Measurements from ENCODE around the gene NACC1.
A peak's percentile ranks its signal among the peaks of the same experiment; 100 is the strongest.

Gene NACC1

DNA sequence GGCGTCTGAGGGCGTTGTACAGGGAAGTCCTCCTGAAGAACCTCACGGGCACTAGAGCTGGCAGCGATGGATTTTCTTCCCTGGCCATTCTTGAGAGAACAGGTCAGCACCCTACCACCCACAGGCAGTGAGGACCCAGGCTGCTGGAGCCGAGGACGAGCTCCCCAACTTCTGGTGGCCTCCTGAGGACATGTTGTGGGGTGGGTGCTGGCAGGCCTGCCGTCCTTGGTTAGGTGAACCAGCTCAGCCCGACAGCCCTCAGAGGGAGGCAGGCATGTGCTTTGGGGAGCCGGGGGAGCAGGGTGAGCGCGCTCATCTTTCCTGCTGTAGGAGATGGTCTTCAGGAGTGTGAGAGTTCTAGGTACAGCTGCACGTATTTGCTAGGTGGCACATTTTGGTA lies 30.8 kb upstream of the NACC1 start:
- DNase-seq (ENCODE audit: insufficient read length, low spot score): no peak
- FAIRE-seq: no peak

DNA sequence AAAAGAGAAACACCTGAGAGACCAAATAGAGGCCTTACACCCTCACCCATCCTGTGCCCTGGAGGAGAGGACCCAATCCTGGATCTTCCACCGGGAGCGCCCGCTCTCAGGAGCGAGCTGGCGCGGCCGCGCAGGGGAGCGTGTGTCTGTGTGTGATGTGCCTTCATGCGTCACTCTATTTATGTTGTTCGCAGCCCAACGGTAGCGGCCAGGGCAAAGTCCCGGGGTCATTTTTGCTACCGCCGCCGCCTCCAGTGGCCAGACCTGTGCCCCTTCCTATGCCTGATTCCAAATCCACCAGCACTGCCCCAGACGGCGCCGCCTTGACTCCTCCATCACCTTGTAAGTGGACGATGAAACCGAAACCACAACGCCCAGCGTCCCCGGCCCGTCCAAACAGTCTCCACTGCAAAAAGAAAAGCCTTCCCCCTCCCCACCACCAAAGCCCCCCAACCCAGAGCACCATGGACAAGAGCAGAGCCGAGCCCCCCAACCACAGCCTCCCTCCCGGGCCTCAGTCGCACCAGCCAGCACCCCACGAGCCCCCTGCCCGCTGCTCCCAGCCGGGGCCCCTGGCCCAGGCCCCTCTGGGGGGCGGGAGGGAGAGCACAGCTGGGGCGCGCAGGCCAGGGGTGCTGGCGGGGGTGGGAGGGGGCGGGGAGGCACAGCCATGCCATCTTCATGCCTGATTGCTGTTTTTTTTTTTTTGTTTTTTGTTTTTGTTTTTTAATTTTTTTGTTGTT lies 30.1 kb upstream of the NACC1 start:
- FAIRE-seq: no peak
- DNase-seq (ENCODE audit: insufficient read length, low spot score): no peak

DNA sequence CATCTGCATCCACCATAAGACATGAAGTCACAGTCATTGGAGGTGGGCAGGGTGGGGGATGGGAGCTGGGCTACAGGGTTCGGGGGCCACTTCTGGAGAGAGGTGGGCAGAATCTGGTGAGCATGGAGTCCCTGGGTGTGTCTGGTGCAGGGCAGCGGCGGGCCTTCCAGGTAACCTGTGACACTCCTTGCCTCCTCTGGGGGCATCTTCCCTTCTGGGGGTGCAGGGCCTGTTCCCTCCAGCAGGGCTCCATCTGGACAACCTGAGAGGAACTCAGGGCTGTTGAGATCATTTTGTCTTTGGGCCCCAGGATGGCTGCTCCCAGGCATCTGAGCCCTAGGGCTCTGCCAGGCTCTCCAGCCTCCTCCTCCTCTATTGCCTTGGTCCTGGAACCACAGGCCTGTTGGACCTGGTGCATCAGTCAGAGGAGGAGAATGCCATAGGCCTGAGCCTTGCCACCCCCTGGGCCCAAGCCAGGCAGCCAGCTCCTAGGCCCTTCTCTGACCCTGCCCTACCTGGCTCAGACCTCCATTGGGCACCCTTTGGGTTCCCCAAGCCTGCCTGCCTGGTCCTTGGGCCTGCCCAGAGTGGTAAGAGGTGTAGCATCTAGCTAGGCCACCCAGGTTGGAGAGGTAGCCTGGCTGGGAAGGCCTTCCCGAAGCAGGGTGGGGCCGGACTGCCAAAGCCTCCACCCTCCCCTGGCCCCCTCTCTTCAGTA lies 28.8 kb upstream of the NACC1 start:
- DNase-seq (ENCODE audit: insufficient read length, low spot score): peak; percentile 41
- FAIRE-seq: no peak

DNA sequence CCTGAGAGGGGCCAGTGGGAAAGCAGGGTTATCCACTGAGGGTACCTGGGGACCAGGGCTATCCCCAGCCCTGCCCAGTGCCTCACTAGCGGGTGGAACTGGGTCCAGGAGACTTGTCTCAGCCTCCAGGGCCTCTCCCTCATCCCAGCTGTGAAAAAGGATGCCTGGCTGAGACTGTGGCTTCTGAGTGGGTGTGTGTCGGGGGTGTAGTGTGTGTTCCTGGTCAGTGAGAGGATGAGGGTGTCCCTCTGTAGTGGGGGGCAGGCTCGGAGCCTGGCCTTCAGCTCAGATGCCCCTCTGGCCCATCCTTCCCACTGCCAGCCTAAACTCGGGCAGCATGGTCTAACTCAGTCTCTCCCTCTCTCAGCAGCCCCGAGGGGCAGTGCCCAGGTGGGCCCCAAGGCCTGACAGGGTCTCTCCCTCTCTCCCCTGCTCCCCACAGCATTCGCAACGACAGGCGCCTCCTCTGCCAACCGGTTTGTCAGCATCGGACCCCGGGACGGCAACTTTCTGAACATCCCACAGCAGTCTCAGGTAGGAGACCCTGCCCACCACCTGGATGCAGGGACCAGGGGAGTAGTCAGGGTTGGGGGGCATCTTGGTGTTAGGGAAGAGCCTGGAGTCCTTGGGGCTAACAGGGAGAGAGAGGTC lies 28.1 kb upstream of the NACC1 start:
- FAIRE-seq: no peak
- no peak for DNase-seq (ENCODE audit: insufficient read length, low spot score)

DNA sequence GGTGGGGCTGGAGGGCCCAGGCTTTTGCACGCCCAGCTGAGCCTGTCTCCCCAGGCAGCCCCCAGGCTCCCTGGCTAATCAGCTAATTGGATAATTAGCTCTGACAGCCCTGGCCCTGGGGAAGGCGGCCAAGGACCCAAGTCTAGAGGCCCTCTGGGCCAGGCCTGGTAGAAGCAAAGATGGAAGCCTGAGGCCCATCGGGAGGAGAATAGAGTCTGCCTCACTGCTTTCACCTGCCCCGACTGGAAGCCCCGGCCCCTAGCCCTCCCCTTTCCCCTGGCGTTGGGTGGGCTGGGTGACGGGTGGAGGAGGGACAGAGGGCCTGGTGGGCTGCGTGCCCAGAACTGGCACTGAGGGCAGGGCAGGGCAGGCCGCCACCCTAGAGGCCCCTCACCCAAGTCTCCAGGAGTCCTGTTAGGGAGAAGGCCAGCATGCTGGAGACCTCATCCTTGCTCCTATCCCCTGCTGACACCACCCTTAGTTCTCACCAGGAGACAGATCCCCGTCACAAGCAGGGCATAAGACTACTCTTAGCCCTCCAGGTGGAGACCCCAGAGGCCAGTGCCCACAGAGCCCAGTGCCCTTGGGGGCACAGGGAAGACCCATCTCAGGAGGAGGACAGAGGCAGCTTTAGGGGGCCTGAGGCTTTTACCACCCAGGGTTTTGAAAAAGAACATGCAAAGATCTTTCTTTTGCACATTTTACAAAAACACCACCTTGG lies 27.4 kb upstream of the NACC1 start:
- FAIRE-seq (no peak), DNase-seq (ENCODE audit: insufficient read length, low spot score) (no peak)

DNA sequence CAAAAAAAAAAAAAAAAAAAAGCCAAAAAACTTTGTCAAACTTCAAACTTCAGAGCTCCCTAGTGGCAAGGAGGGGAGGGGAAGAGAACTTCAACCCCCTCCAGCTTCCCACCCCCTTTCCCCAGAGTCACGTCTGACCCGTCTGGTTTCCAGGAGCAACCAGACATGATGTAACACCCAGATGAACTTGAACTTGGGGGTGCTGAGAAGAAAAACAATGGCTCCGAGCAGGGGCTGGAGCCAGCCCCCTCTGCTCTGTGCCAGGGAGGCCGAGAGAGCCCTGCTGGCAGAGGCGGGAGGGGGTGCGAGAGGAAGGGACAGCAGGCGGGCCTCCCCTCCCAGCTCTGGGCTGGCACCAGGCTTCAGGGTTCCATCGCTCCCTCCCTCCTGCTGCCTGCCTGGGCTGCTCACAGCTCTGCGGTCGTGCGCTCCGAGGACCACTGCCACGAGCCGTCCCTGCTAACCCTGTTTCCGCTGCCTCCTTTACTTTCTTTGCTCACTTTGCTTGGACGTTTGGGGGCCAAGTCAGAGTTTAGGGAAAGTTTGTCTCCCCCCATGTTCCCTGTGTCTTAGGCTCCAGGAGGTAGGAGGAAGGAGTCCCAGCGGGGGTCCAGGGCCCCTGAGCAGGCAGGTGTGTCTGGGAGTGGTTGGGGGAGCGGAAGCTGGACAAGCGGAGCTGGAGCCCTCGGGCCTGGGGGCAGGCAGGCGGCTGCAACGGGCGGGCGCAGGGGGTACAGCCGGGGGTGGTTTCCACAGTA lies 26.5 kb upstream of the NACC1 start:
- DNase-seq (ENCODE audit: insufficient read length, low spot score) (no peak), FAIRE-seq (no peak)

DNA sequence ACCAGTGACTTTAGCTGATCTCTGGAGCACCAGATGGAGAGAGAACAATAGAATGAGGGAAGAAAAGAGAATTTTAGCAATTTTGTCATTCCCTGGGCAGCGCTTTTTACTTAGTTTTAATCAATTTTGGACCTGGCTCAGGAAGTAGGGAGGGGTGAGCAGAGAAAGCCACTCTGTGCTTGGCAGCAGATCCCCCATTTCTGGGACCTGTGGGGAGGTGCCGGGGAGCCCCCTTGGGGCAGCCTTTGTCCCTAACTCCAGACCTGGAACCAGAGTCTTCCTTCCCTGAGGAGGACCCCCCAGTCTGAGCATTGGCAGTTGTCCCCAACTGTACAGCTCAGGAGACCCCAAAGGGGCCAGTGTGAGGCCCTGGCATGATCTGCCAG lies 25.9 kb upstream of the NACC1 start:
- FAIRE-seq: no peak
- DNase-seq (ENCODE audit: insufficient read length, low spot score): no peak

DNA sequence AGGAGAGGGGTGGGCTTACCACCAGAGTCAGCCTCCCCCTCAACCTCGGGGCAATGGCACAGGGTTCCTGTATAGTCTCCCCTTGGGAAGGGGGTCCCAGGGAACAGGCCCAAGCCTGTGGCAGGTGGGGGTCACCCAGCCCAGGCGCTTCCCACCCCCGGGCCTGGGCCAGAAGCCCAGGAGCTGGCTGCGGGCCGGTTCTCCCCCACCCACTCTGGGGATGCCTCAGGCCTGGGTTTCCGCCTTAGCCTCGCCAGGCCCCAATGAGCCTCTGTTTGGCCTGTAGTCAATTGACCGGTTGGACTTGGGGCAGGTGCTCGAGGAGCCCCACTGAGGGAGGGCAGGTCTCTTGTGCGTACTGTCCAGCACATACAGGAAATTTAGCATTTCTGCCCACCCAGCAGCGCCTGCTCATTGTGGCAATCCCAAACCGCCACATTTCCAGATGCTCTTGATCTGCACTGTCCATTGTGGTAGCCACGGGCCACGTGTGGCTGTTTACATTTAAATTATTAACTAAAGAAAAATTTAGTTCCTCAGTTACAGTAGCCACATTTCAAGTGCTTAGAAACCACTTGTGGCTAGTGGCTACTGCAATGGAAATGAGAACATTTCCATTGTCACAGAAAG lies 25.3 kb upstream of the NACC1 start:
- FAIRE-seq (no peak), DNase-seq (ENCODE audit: insufficient read length, low spot score) (no peak)

DNA sequence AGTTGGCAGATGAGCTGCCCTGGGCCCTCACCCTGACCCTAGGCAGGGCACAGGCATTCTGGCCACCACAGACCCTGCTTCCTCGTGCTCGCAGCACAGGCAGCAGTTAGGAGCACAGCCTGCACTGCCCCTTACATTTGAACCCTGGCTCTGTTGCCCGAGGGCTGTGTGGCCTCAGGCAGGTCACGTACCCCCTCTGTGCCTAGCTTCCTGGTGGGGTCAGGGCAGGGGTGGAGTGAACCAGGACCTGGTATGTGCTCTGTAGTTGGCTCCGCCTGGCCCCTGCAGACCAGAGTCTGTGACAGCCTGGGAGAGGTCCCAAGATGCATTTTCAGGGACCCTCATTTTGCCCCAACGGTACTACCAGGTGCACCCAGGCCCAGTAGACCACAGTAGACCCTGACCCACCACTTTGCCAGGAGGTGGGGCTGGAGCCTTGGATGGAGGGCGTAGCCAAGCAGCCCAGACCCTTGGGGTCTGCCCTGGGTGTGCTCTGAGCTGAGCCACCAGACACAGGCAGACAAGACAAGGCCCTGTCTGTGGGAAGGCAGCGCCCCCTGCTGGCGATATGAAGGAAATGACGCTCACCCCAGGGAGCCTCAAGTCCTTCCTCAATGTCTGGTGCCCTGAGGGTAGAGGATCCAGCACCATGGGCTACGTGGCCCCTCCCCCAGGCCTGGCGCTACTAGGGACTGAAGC lies 24.5 kb upstream of the NACC1 start:
- DNase-seq (ENCODE audit: insufficient read length, low spot score) (peak; percentile 96), FAIRE-seq (peak; percentile 48)

DNA sequence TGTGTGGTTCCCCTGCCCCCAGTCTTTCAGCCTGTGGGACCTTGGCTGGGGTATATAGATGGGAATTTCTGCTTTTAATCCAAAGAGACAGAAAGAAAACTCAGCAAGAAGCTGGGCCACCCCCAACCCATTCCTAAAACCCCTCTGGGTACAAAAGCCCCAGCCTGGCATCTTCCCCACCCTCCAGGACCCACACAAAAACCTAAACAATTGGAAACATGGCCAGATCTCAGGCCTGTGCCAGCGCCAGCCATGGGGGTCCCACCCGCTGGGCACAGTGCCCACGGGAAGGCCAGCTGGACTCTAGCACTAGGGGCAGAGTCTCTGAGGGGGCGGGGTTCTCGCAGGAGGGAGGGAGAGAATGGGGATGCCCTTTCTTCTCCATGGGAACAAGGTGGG lies 24.0 kb upstream of the NACC1 start:
- DNase-seq (ENCODE audit: insufficient read length, low spot score) (no peak), FAIRE-seq (no peak)

DNA sequence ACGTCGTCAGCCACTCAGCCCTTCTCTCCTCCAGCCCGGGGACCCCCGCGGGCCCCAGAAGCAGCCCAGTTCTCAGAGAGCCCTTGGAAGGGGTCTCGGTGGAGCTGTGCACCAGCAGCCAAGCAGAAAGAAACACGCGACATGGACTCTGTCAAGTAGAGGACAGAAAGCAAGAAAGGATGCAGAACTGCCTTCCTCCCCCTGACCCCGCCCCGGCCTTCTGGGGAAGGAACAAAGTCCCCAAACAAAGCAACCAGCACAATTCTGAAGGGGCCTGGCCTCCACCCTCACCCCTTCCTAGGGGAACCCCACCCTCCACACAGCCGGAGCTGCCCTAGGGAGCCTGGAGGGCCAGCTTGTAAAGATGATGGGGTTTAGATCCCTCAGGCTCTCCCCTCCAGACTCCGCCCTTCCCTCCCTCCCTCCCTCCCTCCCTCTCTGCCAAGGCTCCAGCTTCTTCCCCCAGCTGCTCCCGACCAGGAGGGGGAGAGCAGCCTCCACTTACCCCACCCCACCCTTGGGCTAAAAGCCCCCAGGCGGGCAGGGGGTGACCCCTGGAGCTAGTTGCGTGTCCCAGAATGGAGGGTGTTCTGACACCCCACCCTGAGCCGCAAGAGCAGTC lies 23.2 kb upstream of the NACC1 start:
- DNase-seq (ENCODE audit: insufficient read length, low spot score) (no peak), FAIRE-seq (no peak)

DNA sequence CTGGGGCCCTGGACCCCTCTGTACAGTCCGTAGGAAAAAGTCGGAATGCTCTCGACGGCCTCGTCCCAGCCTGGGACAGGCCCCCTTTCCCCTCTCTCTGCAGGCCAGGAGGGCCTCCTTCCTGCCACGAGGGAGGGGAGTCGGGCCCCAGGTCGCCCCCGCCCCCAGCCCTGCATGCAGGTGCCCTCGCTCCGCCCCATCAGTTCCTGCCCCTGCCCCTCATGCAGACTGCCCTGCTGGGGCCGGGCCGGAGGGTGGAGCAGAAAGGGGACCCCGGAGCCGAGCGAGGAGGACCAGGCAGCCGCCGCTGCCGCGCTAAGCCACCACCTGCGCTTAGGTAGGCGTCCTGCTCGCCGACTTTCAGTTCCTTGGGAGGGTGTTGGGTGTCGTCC lies 22.7 kb upstream of the NACC1 start:
- FAIRE-seq: no peak
- no peak for DNase-seq (ENCODE audit: insufficient read length, low spot score)

DNA sequence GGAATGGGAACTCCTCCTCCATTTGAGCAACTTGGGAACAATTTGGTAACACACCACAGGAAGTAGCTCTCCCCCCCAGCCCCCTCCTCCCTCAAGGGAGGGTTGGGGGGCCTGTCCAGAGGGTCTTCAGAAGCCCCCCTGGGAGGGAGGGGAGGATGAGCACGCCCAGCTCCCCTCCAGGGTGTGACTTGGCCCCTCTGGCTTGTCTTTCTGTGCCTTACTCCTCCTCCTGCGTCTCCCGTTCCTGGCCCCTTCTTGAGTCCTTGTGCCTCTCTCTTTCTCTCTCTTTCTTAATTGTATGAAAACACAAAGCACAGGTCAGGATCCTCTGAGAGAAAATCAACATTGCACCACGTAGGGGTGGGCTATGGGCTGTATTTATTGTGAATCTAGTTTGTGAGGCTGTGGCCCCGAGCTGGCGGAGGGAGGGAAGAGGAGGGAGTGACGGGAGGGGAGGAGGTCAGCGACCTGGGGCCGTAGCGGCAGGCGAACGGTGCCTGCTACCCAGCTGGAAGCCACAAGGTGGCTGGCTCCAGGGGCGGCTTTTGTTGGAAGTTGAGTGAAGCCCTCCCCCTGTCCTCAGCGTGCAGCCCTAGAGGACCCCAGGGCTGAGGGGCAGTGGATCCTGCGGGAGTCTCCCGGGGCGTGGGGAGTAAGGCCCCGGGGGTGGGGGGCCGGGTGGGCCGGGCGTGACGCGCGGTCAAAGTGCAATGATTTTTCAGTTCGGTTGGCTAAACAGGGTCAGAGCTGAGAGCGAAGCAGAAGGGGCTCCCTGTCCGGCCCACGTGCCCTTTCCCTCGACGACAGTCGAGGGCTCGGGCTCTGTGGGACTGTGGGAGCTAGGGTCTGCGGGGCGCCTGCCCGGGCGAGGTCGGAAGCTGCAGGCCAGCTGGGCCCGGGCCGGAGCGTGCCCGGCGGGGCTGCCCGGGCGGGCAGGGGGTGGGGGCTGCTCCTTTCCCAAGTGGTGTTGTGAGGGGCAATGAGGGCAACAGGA lies 21.8 kb upstream of the NACC1 start:
- DNase-seq (ENCODE audit: insufficient read length, low spot score) (no peak), FAIRE-seq (no peak)

DNA sequence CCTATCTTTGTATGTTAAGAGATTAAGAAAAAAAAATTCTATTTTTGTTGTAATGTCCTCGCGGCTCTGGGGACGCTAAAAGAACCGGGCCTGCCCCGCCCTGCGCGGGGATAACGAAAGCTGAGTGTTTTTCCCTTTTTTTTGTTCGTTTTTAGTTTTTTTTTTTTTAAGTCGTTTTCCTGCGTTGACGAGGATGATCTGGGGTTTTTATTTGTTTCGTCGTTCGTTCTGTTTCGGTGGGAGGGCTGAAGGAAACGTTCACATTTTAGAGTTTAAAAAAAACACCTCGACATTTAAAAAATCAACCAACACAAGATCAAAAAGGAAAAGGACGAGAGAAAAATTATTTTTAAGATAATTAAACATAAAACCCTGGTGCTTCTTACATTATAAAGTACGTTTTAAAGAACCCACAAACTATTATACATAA lies 21.0 kb upstream of the NACC1 start:
- DNase-seq (ENCODE audit: insufficient read length, low spot score) (no peak), FAIRE-seq (no peak)

DNA sequence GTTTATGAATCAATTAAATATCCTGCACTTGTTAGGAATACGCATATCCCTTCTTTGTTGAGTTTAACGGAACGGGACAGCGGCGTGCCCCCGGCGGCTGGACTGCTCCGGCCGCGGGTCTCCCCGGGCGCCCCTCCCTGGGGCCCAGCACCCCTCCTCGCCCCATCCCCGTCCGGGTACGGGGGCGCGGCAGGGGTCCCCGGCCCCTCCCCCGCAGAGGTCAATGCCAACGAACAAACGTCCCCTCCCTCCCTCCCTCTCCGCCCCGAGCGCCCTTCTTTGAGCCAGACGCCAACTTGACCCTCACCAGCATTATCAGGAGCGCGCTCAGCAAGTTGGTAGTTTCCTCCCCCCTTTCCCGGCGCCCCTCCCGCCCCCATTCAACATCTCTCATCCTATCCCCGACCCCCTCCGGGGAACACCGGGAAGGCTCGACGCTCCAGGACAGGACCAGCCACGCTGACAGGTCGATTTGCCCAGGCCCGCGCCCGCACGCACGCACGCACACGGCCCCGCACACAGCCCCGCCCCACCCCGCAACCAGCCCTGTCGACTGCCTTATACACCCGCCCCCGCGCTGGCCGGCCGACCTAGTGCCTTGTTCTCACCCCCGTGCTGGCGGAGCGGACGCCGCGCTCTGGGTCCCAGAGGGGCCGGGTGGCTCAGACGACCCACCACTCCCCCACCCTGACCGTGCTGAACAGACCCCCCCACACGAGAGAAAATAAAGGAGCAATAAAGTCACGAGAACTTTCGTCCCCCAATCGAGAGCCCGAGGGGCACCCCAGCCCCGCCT lies 20.4 kb upstream of the NACC1 start:
- FAIRE-seq (no peak), DNase-seq (ENCODE audit: insufficient read length, low spot score) (no peak)

DNA sequence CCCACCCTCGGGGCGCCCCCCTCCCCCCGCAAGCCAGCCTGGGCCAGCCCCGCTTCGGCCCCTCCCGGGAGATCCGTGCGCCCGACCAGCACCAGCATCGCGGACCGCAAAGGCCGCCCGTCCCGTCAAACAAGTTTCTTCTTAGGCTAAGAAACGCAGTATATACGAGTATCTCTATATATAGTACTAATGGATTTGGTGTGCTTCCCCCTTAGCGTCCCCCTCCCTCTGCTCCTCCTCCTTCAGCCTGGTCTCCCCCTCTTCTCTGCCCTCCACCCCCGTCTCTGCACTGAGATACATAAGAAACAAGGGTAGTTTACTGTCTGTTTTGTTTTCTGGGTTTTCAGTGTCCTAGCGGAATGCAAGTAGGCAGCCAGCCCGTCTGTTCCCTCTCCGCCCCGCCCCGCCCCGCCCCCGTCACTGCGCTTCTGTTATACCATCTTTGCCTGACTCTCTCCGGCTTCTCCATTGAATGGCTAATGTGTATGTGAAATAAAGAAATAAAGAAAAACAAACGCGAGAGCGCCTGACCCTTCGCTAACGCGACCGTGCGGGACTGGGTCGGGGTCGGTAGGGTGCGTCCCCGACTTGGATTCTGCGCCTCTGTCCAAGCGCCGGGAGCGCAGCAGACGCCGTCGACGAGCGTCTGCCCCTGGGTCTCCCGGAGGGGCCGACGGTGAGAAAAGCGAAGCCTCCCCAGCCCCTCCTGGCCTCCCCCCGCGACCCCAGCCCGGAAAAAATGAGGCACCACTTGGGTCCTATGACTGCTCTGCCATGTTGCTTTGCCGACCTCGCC lies 19.6 kb upstream of the NACC1 start:
- FAIRE-seq: no peak
- DNase-seq (ENCODE audit: insufficient read length, low spot score): no peak
